SIG-M5 treated with dmso at 0.1 percent for 504 hours (cell line): ENCODE data around the gene ARHGAP8.

Source experiments
- DNase-seq: peaks from one replicate; lab custom pipeline; 2025; ENCODE audit not compliant: unreplicated experiment; lab: John Stamatoyannopoulos, UW

Gene ARHGAP8

GRCh38 chr22:44801476-44801875 lies 49.1 kb downstream of the ARHGAP8 start:
- DNase-seq, result no peak

- DNase-seq, result no peak
Observed at GRCh38 chr22:44802071-44802700, 49.8 kb downstream of the ARHGAP8 start.

- no peak for DNase-seq
Observed at GRCh38 chr22:44802956-44803355, 50.6 kb downstream of the ARHGAP8 start.

GRCh38 chr22:44804327-44804726 lies 52.0 kb downstream of the ARHGAP8 start:
- no peak for DNase-seq

- no peak for DNase-seq
Observed at GRCh38 chr22:44805711-44806110, 53.3 kb downstream of the ARHGAP8 start.

GRCh38 chr22:44807232-44807631 lies 54.9 kb downstream of the ARHGAP8 start:
- no peak for DNase-seq

GRCh38 chr22:44807915-44808690 lies 55.7 kb downstream of the ARHGAP8 start:
- no peak for DNase-seq

- DNase-seq, result no peak
Observed at GRCh38 chr22:44809456-44809855, 57.1 kb downstream of the ARHGAP8 start.

GRCh38 chr22:44811141-44811540 lies 58.8 kb downstream of the ARHGAP8 start:
- no peak for DNase-seq

GRCh38 chr22:44813416-44813815 lies 61.0 kb downstream of the ARHGAP8 start:
- no peak for DNase-seq

GRCh38 chr22:44814266-44815098 lies 62.1 kb downstream of the ARHGAP8 start:
- DNase-seq, result no peak

GRCh38 chr22:44815099-44816070 lies 63.0 kb downstream of the ARHGAP8 start:
- DNase-seq, result no peak

GRCh38 chr22:44816141-44816540 lies 63.8 kb downstream of the ARHGAP8 start:
- no peak for DNase-seq

GRCh38 chr22:44818727-44819126 lies 66.4 kb downstream of the ARHGAP8 start:
- DNase-seq, result no peak

GRCh38 chr22:44819966-44820631 lies 67.7 kb downstream of the ARHGAP8 start:
- DNase-seq, result no peak

GRCh38 chr22:44821741-44822475 lies 69.5 kb downstream of the ARHGAP8 start:
- no peak for DNase-seq

- no peak for DNase-seq
Observed at GRCh38 chr22:44822534-44822933, 70.2 kb downstream of the ARHGAP8 start.

- DNase-seq, result no peak
Observed at GRCh38 chr22:44823396-44823795, 71.0 kb downstream of the ARHGAP8 start.

GRCh38 chr22:44823806-44824205 lies 71.4 kb downstream of the ARHGAP8 start:
- no peak for DNase-seq
